ENCODE data around the gene RAB7A.

Gene RAB7A

GRCh38 chr3:128794067-128794768 is 68.2 kb downstream of the RAB7A start:
- no peak for DNase-seq

GRCh38 chr3:128794770-128795649 is 69.0 kb downstream of the RAB7A start:
- peak; percentile 37 for DNase-seq

- no peak for DNase-seq
Observed at GRCh38 chr3:128799653-128800052, 73.7 kb downstream of the RAB7A start.

- DNase-seq: no peak
Observed at GRCh38 chr3:128800241-128801187, 74.5 kb downstream of the RAB7A start.

DNA sequence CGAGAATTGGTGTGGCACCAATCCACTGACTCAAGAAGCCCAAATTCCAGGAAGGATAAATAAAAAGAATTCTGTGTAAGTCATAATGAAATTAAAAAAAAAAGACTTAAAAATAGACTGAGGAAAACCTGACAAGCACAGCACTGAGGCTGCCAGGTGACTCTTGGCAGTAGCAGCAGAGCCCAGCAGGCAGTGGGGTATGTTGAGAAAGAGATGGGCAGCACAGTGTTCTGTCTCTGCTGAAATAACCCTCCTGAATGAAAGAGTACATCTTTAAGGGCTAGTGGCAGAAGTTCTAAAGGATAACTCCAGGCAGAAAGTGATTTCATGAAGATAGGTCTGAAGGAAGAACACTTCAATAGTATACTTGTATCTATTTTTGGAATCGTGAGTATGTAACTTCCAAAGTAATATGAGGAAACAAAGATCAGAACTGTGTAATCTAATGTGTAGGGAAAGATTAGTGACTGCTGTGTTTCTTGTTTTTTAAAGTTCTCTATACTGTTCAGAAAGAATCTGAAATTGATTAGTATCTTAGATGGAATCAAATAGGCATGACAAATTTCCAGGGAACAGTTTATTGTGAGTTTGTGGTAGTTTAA is 75.9 kb downstream of the RAB7A start:
- no peak for DNase-seq

DNA sequence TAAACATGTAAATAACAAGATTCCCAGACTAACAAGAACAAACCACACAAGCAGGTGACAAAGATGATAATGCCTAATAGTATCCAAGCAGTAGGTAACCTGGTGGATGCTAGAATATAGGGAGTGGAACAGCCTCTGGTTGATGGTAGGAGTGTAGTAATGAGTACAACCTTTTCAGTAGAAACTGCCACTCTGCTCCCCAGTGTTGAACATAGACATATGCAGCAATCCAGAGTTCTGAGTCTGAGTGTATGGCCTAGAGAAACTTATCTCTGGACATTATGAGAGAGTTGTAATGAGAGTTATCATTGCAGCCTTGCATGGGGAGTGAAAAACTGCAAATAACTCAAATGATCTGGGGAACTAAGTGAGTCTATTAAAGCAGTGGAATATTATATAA is 77.3 kb downstream of the RAB7A start:
- DNase-seq: no peak

GRCh38 chr3:128804017-128804810 is 78.2 kb downstream of the RAB7A start:
- DNase-seq: no peak

DNA sequence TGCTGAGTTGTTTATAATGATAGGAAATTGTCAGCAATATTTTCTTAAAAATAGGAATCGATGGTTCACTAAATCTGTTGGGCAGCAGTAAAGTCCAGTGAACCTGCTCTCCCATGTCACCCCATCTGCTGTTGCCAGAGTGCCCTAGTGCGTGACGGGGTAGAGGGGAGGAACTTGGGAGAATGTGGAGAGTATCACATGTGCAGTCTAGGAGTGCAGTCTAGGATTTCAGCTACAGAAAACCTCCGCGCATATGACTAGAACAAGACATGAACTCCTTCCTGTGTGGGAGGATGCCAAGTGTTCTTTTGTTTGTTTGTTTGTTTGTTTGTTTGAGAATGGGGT is 78.8 kb downstream of the RAB7A start:
- no peak for DNase-seq

- no peak for DNase-seq
Observed at GRCh38 chr3:128805772-128806171, 79.8 kb downstream of the RAB7A start.

GRCh38 chr3:128806588-128806987 is 80.6 kb downstream of the RAB7A start:
- no peak for DNase-seq

- no peak for DNase-seq
Observed at GRCh38 chr3:128807186-128807830, 81.3 kb downstream of the RAB7A start.

DNA sequence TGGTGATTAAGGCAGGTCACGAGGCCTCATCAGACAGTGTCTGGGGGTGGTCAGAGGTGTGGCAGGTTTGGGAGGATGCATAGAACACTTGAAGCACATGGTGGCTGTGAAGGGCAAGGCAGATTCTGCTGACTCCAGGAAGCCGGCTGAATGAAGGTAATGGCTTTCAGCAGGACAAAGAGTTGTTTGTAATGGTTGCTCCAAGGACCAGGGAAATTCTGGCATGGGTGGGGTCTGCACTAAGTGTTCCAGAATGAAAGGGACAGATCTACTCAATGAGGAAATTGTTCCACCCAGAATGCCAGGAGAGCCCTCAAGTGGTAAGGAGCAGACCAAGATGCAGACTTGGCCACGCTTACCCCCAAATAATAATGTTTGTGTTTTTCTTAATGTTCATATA is 82.7 kb downstream of the RAB7A start:
- DNase-seq: no peak

GRCh38 chr3:128813097-128813496 is 87.1 kb downstream of the RAB7A start:
- no peak for DNase-seq

- no peak for DNase-seq
Observed at GRCh38 chr3:128814060-128814459, 88.1 kb downstream of the RAB7A start.

DNA sequence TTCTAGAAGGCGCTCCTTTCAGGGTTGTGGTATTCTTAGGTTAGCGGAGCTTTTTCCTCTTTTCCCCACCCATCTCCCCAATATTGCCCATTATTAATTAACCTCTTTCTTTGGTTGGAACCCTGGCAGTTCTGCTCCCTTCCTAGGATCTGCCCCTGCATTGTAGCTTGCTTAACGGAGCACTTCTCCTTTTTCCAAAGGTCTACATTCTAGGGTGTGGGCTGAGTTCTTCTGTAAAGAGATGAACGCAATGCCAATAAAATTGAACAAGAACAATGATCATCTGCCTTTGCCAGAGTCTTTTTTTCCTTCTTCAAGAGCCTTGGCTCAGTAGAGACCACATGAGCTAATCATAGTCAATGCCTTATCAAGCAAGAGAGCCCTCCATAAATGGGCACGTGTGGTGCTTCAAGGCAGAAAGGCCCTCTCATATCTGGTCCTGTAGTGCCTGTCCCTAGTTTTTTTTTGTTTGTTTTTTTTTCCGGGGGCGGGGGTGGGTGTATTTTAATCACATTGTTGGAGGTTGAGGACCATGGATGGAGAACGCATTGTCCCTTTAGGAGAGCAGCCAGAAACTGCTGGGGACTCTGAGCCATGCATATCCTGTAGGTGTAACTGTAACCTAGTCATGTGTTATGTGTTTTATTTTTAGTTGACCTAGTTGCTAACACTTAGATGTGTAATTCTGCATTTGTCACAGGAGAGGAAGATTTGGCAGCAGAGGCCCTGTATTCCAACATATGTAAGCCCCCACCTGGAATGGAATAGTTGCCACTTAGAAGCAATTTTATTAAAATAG is 88.7 kb downstream of the RAB7A start:
- no peak for DNase-seq

GRCh38 chr3:128815318-128816064 is 89.5 kb downstream of the RAB7A start:
- no peak for DNase-seq

GRCh38 chr3:128818186-128818787 is 92.3 kb downstream of the RAB7A start:
- no peak for DNase-seq

DNA sequence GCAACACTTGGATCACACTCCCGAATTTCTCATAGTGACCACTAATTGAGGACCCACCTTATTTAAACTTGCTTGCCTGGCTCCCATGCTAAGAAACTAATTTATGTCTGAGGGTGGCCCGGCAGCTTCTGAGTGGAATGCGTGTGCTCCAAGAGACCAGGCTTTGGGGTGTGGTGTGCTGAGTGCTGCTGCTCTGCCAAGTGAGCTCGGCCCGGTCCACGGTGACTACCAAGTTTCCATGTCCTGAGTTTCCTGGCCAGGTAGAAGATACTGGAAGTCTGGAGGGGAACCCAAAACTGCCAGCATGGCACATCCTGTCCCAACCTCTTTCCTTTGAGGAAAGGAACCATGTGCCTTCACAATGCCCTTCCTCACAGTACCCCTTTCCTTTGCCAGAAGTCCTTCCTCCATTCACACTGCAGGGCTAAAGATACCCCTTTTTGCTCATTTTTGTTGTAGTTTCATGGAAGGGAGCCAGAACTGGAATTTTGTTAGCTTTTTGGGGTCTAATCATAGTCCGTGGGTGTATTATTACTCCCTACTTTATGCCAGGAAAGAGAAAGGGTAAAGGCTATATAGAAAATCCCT is 94.4 kb downstream of the RAB7A start:
- DNase-seq: no peak

- DNase-seq: no peak
Observed at GRCh38 chr3:128823008-128823407, 97.0 kb downstream of the RAB7A start.

Data from NCI-H1092 treated with DMSO at 0.1 percent for 48 hours (cell line).